Rectal smooth muscle tissue (tissue), 1 donor: ENCODE results near the gene LIX1L.

Experiments used
- H3K27ac ChIP-seq: one replicate; pipeline ENCODE4 v1.7.0; 2013; ENCODE audit warnings: low read depth, low read length, inconsistent platforms
- H3K27me3 ChIP-seq: one replicate; pipeline ENCODE4 v1.7.0; 2013; ENCODE audit warnings: low read length; ENCODE audit not compliant: control insufficient read depth, insufficient read depth
- H3K36me3 ChIP-seq: one replicate; pipeline ENCODE4 v1.7.0; 2013; ENCODE audit warnings: low read length; ENCODE audit not compliant: control insufficient read depth, insufficient read depth
- H3K4me1 ChIP-seq: one replicate; pipeline ENCODE4 v1.7.0; 2013; ENCODE audit warnings: low read length; ENCODE audit not compliant: control insufficient read depth, insufficient read depth
- H3K4me3 ChIP-seq: one replicate; pipeline ENCODE4 v1.7.0; 2013; ENCODE audit warnings: low read length
- H3K9ac ChIP-seq: one replicate; pipeline ENCODE4 v1.7.0; 2013; ENCODE audit warnings: low read length

LIX1L gene

GRCh38 chr1:145891143-145891542, 66.7 kb downstream of the LIX1L start:
- Histone ChIP-seq H3K27me3 (no peaks in the 10 kb centered on the region), H3K36me3 (no peaks in the 10 kb centered on the region), H3K9ac (no peak overlapping the region), H3K4me3 (no peak overlapping the region), H3K4me1 (peaks cover 5% of the 10 kb centered on the region), H3K27ac (peak overlapping the region; percentile 74)

- H3K27me3 ChIP-seq: no peaks in the 10 kb centered on the region
- no peak overlapping the region for H3K27ac ChIP-seq
- H3K36me3 ChIP-seq: no peaks in the 10 kb centered on the region
- no peak overlapping the region for H3K9ac ChIP-seq
- peaks cover 5% of the 10 kb centered on the region for H3K4me1 ChIP-seq
- H3K4me3 ChIP-seq: no peak overlapping the region
Observed at GRCh38 chr1:145889722-145890121, 68.1 kb downstream of the LIX1L start.

- Histone ChIP-seq H3K36me3 (no peaks in the 10 kb centered on the region), H3K27ac (no peak overlapping the region), H3K4me1 (peaks cover 5% of the 10 kb centered on the region)
Observed at GRCh38 chr1:145887631-145888030, 70.2 kb downstream of the LIX1L start.

GRCh38 chr1:145886816-145887215, 71.0 kb downstream of the LIX1L start:
- no peak overlapping the region for H3K27ac ChIP-seq
- H3K9ac ChIP-seq: no peak overlapping the region
- no peaks in the 10 kb centered on the region for H3K4me1 ChIP-seq
- H3K4me3 ChIP-seq: no peak overlapping the region
- H3K27me3 ChIP-seq: no peaks in the 10 kb centered on the region
- H3K36me3 ChIP-seq: no peaks in the 10 kb centered on the region

More at GRCh38 chr1:145887631-145888030, 70.2 kb downstream of the LIX1L start:
- H3K4me3 ChIP-seq: no peak overlapping the region
- H3K27me3 ChIP-seq: no peaks in the 10 kb centered on the region
- H3K9ac ChIP-seq: no peak overlapping the region

GRCh38 chr1:145886390-145886789, 71.4 kb downstream of the LIX1L start:
- Histone ChIP-seq H3K9ac (no peak overlapping the region), H3K27me3 (no peaks in the 10 kb centered on the region), H3K4me3 (peak overlapping the region; percentile 64), H3K27ac (no peak overlapping the region), H3K36me3 (no peaks in the 10 kb centered on the region), H3K4me1 (no peaks in the 10 kb centered on the region)

- H3K27me3 ChIP-seq: no peaks in the 10 kb centered on the region
- no peaks in the 10 kb centered on the region for H3K36me3 ChIP-seq
- H3K27ac ChIP-seq: no peak within 1 kb of the TSS
- H3K9ac ChIP-seq: no peak within 1 kb of the TSS
- no peaks in the 10 kb centered on the region for H3K4me1 ChIP-seq
- H3K4me3 ChIP-seq: peak within 1 kb of the TSS; percentile 64
Observed at GRCh38 chr1:145885738-145886287, 72.0 kb downstream of the LIX1L start, which contains the start of gene ANKRD35. Gene ANKRD35, minus strand, starts transcription at chr1:145885866. Its CDS starts 108 bp downstream, at chr1:145885758.

- no peak overlapping the region for H3K4me3 ChIP-seq
- H3K27ac ChIP-seq: no peak overlapping the region
- no peak overlapping the region for H3K9ac ChIP-seq
- H3K27me3 ChIP-seq: no peaks in the 10 kb centered on the region
- H3K4me1 ChIP-seq: no peaks in the 10 kb centered on the region
- H3K36me3 ChIP-seq: no peaks in the 10 kb centered on the region
Observed at GRCh38 chr1:145884675-145885074, 73.1 kb downstream of the LIX1L start.
